ENCODE results near the gene ZBTB32.

Gene ZBTB32

DNA sequence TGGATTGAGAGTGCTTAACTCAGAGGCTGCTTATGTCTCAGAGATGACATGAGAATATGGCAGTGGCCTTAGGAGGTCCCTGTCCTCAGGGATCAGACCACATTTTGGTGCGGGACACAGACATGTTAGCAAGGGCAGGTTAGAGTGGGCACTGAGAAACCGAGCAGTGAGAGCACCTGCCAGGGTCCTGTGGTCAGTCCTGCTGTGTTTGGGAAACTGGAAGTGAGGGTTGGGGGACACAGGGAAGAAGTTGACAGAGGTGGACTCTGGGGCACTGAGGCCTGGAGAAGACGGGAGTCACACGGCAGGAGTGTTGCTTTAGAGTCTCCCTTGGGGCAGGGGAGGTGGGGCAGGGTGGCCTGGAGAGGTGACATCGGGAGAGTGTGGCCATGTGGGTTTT lies 30.5 kb downstream of the ZBTB32 start:
- Histone ChIP-seq H3K4me1 (peaks cover 0 to 9% (median 7%) of the 10 kb centered on the region in 4 donors), H3K27me3 (no peaks in the 10 kb centered on the region), H3K9me3 (no peaks in the 10 kb centered on the region), H3K4me3 (no peak overlapping the region), H3K27ac (no peak overlapping the region), H3K36me3 (peaks cover 45 to 93% (median 89%) of the 10 kb centered on the region in 3 donors)
- DNase-seq = no peak
- intact Hi-C loops (cut with DNase I; ENCODE audit: low total_unique reads) = no loop called here
- TF ChIP-seq, protein P1, sequence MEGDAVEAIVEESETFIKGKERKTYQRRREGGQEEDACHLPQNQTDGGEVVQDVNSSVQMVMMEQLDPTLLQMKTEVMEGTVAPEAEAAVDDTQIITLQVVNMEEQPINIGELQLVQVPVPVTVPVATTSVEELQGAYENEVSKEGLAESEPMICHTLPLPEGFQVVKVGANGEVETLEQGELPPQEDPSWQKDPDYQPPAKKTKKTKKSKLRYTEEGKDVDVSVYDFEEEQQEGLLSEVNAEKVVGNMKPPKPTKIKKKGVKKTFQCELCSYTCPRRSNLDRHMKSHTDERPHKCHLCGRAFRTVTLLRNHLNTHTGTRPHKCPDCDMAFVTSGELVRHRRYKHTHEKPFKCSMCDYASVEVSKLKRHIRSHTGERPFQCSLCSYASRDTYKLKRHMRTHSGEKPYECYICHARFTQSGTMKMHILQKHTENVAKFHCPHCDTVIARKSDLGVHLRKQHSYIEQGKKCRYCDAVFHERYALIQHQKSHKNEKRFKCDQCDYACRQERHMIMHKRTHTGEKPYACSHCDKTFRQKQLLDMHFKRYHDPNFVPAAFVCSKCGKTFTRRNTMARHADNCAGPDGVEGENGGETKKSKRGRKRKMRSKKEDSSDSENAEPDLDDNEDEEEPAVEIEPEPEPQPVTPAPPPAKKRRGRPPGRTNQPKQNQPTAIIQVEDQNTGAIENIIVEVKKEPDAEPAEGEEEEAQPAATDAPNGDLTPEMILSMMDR (IDR thresholded peaks at IDR 0.05) = no peak

DNA sequence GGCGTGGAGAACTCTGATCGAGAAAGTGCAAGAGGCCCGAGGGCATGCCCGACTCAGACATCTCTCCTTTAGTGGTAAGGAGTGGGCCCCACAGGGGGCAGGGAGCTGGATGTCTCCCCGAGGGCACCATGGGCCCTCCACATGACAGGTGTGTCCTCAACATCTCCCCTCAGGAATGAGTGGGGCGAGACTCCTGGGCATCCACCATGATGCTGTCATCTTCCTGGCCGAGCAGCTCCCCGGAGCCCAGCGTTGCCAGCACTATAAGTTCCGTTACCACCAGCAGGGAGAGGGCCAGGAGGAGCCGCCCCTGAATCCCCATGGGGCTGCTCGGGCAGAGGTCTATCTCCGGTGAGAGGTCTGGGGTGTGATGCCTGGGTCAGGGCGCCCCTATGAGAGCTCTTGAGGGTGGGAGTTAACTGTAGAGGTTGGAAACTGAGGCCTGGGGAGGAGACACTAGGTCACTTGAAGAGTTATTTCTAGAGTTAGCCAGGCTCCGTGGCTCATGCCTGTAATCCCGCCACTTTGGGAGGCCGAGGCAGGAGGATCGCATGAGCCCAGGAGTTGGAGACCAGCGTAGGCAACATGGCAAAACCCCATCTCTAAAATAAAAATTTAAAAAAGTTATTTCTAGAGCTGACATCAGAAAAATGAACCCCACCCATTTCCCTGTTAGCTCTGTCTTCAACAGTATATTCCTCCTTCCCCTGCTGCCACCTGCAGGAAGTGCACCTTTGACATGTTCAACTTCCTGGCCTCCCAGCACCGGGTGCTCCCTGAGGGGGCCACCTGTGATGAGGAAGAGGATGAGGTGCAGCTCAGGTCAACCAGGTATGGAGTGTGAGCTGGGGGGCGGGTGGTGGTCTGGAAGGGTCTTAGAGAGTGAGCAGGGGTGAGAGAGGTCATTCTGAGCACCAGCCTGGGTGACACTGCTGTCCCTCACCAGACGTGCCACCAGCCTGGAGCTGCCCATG lies 32.8 kb downstream of the ZBTB32 start:
- Histone ChIP-seq H3K27me3 (no peaks in the 10 kb centered on the region), H3K27ac (no peak overlapping the region), H3K36me3 (peaks cover 22 to 70% (median 66%) of the 10 kb centered on the region in 3 donors), H3K4me3 (no peak overlapping the region), H3K9me3 (no peaks in the 10 kb centered on the region), H3K4me1 (peaks cover 0 to 23% (median 14%) of the 10 kb centered on the region in 4 donors)
- DNase-seq = no peak
- intact Hi-C loops (cut with DNase I; ENCODE audit: low total_unique reads) = no loop called here
- TF ChIP-seq, protein P1 (IDR thresholded peaks at IDR 0.05) = no peak

- TF ChIP-seq, protein P1 (IDR thresholded peaks at IDR 0.05) = no peak
- Histone ChIP-seq H3K4me1 (peaks cover 0 to 23% (median 14%) of the 10 kb centered on the region in 4 donors), H3K27me3 (no peaks in the 10 kb centered on the region), H3K36me3 (peaks cover 15 to 66% (median 55%) of the 10 kb centered on the region in 3 donors), H3K4me3 (no peak overlapping the region), H3K9me3 (no peaks in the 10 kb centered on the region), H3K27ac (no peak overlapping the region)
- intact Hi-C loops (cut with DNase I; ENCODE audit: low total_unique reads) = no loop called here
- DNase-seq = no peak
Measured at GRCh38 chr19:35738021-35738886, 33.9 kb downstream of the ZBTB32 start.

- no peak overlapping the region for H3K27ac ChIP-seq
- H3K4me1 ChIP-seq = peaks cover 0 to 26% (median 15%) of the 10 kb centered on the region in 4 donors
- H3K9me3 ChIP-seq = no peaks in the 10 kb centered on the region
- H3K27me3 ChIP-seq = no peaks in the 10 kb centered on the region
- no peak for DNase-seq
- TF ChIP-seq, protein P1 (IDR thresholded peaks at IDR 0.05) = no peak
- peaks cover 15 to 60% (median 49%) of the 10 kb centered on the region in 3 donors for H3K36me3 ChIP-seq
- no peak overlapping the region for H3K4me3 ChIP-seq
- intact Hi-C loops (cut with DNase I; ENCODE audit: low total_unique reads) = no loop called here
Measured at GRCh38 chr19:35738887-35739229, 34.5 kb downstream of the ZBTB32 start.

GRCh38 chr19:35739275-35740107 lies 35.1 kb downstream of the ZBTB32 start:
- intact Hi-C loops (cut with DNase I; ENCODE audit: low total_unique reads) = no loop called here
- Histone ChIP-seq H3K27ac (peak overlapping the region; percentile 79 to 90), H3K4me3 (peak overlapping the region; percentile 58 to 72), H3K9me3 (no peaks in the 10 kb centered on the region), H3K27me3 (no peaks in the 10 kb centered on the region), H3K36me3 (peaks cover 15 to 54% (median 45%) of the 10 kb centered on the region in 3 donors), H3K4me1 (peaks cover 0 to 32% (median 21%) of the 10 kb centered on the region in 4 donors)
- TF ChIP-seq, protein P1 (IDR thresholded peaks at IDR 0.05) = no peak
- no peak for DNase-seq
